Posterior vena cava (tissue), 2 donors: Measurements from ENCODE around the gene DCUN1D4. TPM values are rescaled to one million over a fixed set of nuclear protein-coding genes. Genes with fewer than 3 reads are reported as not detected.
A peak's percentile ranks its signal among the peaks of the same experiment; 100 is the strongest.

Experiments
- DNase-seq: peaks from one replicate; pipeline ENCODE4 v3.0.0-alpha.2; 2020; ENCODE audit warnings: low spot score
- intact Hi-C, 2 donors: fragments of 100-400 bp; cut with DNase I; formaldehyde crosslinking; loops; one replicate each; pipeline versions ENCODE4 v1.14.1 to v1.14.2; 2022 to 2023
- long read RNA-seq, 2 donors: library from polyadenylated mRNA; unstranded; transcript quantifications; one replicate each; pipeline ENCODE4 v2.0.0, GENCODE V29; 2020 to 2021
- total RNA-seq, 2 donors: library from RNA; stranded (reverse); fragmentation: NEBNext Ultra II Directional; extraction: Animal tissue kit (Norgen Biotek cat#: 25700); gene quantifications; one replicate each; pipeline ENCODE4 v1.2.1, GENCODE V29; 2021
- donor health status: DM: yes; HTN: yes; CAD: no.
- donor health status: DM: yes; HTN: yes; CAD: no.

The DCUN1D4 gene
- 10 to 100 TPM; 55.0 to 68.3 TPM for total RNA-seq
- long read RNA-seq, donor 1, full-length matches to known transcripts, result 8 of 20 reads
- long read RNA-seq, donor 1, partial matches to known transcripts, result 2 of 20 reads
- long read RNA-seq, donor 1, other reads (novel, unspliced or antisense), result 10 of 20 reads
- long read RNA-seq, donor 2, full-length matches to known transcripts, result 9 of 14 reads
- long read RNA-seq, donor 2, partial matches to known transcripts, result 0 of 14 reads
- long read RNA-seq, donor 2, other reads (novel, unspliced or antisense), result 5 of 14 reads

- intact Hi-C loops, result no loop called here
- peak; percentile 100 for DNase-seq
These were observed at the start of gene DCUN1D4 for GRCh38 chr4:51842554-51843308. Gene DCUN1D4 (plus strand): TSS chr4:51843153. CDS start chr4:51843243, 90 bp downstream.

- DNase-seq, result no peak
- intact Hi-C loops, result no loop called here
These were observed 22.3 kb upstream of the DCUN1D4 start for GRCh38 chr4:51820443-51821234.

- intact Hi-C loops, result no loop called here
- DNase-seq, result no peak
These were observed 17.6 kb upstream of the DCUN1D4 start for GRCh38 chr4:51825341-51825740.

GRCh38 chr4:51830156-51830720, 12.7 kb upstream of the DCUN1D4 start:
- intact Hi-C loops, result loop anchor here in 1 of 2 donors (1.0 kb wide), 1 partner anchor 9 kb away; no protein-coding TSS in a partner anchor
- no peak for DNase-seq

GRCh38 chr4:51831133-51831532, 11.8 kb upstream of the DCUN1D4 start:
- intact Hi-C loops, result no loop called here
- DNase-seq, result peak; percentile 89

GRCh38 chr4:51833236-51833635, 9.7 kb upstream of the DCUN1D4 start:
- intact Hi-C loops, result no loop called here
- no peak for DNase-seq

- intact Hi-C loops, result no loop called here
- no peak for DNase-seq
These were observed 7.9 kb upstream of the DCUN1D4 start for GRCh38 chr4:51835079-51835478.

GRCh38 chr4:51835855-51836254, 7.1 kb upstream of the DCUN1D4 start:
- no peak for DNase-seq
- intact Hi-C loops, result no loop called here

GRCh38 chr4:51836549-51836948, 6.4 kb upstream of the DCUN1D4 start:
- intact Hi-C loops, result no loop called here
- DNase-seq, result no peak

GRCh38 chr4:51840781-51841180, 2.2 kb upstream of the DCUN1D4 start:
- intact Hi-C loops, result no loop called here
- DNase-seq, result no peak

- intact Hi-C loops, result no loop called here
- DNase-seq, result no peak
These were observed 793 bp upstream of the DCUN1D4 start for GRCh38 chr4:51842167-51842553.

GRCh38 chr4:51843309-51844152, 578 bp downstream of the DCUN1D4 start:
- intact Hi-C loops, result loop anchor here in 1 of 2 donors (2.0 kb wide), 1 partner anchor 25 kb away; no protein-coding TSS in a partner anchor
- peak; percentile 93 for DNase-seq

GRCh38 chr4:51844153-51845054, 1.5 kb downstream of the DCUN1D4 start:
- peak; percentile 98 for DNase-seq
- intact Hi-C loops, result loop anchor here in 1 of 2 donors (2.0 kb wide), 1 partner anchor 24 kb away; no protein-coding TSS in a partner anchor

GRCh38 chr4:51845055-51845426, 2.1 kb downstream of the DCUN1D4 start:
- intact Hi-C loops, result loop anchor here in 1 of 2 donors (2.0 kb wide), 1 partner anchor 24 kb away; no protein-coding TSS in a partner anchor
- no peak for DNase-seq

GRCh38 chr4:51845711-51846110, 2.8 kb downstream of the DCUN1D4 start:
- DNase-seq, result no peak

GRCh38 chr4:51849430-51849829, 6.5 kb downstream of the DCUN1D4 start:
- no peak for DNase-seq
- intact Hi-C loops, result no loop called here

More at GRCh38 chr4:51845711-51846110, 2.8 kb downstream of the DCUN1D4 start:
- intact Hi-C loops, result loop anchor here in 1 of 2 donors (2.0 kb wide), 1 partner anchor 23 kb away; no protein-coding TSS in a partner anchor

GRCh38 chr4:51850294-51850693, 7.3 kb downstream of the DCUN1D4 start:
- no peak for DNase-seq
- intact Hi-C loops, result no loop called here
